NCI-H1417 treated with DMSO at 0.1 percent for 48 hours (cell line): Measurements from ENCODE around the gene KDM4B.

ENCODE experiments used
- DNase-seq: peaks from one replicate; lab custom pipeline; 2025; lab: John Stamatoyannopoulos, UW

The KDM4B gene

DNA sequence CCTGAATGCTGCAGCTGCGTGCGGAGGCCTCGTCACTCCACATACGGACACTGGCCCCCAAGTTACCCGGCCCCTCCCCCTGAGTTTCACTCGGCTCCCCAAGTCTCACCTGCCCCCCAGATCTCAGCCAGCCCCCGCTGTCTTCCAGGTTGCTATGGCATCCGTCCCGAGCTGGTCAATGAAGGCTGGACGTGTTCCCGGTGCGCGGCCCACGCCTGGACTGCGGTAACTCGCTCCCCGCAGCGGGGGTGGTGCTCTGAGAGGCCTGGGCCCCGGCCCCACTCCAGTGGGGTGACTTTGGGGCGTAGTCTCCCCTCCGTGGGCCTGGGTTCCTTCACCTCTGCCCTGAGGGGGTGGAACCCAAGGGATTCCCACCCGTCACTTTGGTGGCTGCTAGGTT is 168.2 kb downstream of the KDM4B start:
- no peak for DNase-seq

DNA sequence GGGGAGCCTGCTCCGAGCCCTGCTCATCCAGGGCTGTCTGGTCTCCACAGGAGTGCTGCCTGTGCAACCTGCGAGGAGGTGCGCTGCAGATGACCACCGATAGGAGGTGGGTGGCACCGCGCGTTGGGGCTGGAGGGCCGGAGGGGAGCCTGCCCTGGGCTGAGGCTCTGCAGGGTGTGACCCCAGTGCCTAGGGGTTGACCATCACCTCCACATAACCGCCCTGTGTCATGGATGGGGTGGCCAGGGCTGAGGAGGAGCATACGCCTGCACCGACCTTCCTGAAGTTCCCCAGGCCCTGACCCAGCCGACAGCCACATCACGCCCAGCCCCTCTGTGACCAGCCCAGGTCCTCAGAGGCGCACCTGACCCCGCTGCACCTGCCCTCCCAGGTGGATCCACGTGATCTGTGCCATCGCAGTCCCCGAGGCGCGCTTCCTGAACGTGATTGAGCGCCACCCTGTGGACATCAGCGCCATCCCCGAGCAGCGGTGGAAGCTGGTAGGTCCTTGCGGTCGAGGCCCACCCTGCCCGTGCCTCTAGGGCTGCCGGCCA is 168.7 kb downstream of the KDM4B start:
- no peak for DNase-seq

DNA sequence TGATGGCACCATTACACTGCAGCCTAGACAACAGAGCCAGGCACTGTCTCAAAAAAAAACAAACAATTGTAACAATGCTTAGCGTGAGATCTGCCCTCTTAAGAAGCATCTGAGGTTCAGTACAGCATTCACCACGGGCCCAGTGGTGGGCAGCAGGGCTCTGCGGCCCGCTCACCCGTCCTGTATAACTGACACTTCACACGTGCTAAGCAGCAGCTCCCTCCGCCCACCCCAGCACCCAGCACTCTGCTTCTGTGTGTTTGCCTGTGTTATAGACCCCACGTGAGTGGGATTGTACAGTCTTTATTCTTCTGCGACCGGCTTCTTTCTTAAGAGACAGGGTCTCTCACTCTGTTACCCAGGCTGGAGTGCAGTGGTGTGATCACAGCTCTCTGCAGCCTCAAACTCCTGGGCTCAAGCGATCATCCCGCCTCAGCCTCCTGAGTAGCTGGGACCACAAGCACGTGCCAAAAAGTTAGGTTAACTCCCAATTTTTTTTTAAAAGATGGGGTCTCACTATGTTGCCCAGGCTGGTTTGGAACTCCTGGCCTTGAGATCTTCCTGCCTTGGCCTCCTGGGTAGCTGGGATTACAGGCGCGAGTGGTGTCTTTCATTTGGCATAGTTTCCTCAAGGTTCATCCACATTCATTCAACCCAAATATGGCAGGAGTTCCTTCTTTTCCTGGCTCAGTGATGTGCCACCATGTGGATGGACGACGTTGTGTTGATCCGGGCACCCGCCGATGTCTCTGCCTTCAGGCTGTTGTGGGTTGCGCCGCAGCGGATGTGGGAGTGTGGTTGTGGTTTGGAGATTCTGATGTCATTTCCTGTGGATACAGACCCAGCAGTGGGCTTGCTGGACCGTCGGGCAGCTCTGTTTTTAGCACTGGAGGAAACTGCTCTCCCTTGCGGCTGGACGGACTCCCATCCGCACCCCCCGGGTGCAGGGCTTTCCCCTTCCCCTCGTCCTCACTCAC is 170.0 kb downstream of the KDM4B start:
- DNase-seq = no peak

DNA sequence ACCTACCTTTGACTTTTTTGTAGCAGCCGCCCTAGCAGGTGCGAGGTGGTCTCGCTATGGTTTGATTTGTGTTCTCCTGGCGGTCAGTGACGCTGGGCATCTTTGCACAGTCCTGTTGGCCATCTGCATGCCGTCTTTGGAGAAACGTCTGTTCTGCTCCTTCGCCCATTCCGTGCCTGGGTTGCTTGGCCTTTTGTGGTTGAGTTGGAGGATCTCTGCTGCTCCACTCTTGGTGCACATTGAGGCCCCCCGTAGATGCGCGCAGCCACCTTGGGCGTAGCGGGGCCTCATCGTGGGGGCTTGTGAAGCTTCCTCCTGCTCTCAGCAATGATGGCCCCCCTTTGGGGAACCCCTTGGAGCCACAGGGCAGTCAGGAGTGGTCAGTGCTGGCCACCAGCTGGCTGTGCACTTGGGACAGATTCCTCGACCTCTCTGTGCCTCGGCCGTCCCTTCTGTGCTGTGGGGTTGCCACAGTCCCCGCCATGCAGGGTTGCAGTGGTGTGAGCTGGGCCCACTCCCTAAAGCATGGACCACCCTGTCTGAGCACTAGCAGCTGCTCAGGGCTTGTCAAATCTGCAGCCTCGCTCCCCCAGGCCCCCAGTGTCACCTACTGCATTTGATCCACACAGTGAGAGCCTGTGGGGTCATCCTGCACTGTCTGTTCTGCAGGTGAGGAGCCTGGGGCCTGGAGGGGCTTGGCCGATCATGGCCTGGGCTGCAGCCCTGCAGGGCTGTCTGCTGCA is 170.8 kb downstream of the KDM4B start:
- DNase-seq = no peak

DNA sequence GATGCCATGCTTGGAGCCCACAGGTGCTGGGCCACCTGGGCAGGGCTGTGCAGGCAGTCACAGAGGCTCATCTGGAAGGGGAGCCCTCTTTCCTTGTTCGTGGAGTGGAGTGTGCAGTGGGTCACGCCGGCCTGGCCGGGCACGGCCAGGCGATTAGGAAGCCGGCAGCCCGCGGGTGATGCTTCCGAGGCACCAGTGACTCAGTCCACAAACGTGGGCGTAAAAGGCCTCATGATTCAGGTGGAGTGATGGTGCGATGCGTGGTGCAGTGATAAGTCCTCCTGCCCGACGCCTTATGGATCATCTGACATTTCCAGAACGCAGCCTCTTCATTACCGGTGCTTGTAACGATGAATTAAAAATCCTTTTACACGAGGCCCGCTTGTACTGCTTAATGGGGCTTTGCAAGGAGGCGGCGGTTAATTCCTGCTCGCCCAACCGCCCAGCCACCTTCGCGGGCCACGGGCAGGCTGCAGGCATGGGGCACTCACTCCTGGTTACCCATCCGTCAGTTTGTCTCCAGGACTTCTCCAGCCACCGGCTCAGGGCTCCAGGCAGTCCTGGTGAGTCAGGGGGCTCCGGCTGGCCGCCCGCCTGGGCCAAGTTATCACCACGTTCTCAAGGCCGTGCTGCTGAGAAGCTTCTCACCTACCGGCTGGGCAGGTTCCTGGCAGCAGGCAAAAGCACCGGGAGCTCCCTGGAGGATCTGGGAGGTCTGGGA is 172.4 kb downstream of the KDM4B start:
- DNase-seq = no peak

DNA sequence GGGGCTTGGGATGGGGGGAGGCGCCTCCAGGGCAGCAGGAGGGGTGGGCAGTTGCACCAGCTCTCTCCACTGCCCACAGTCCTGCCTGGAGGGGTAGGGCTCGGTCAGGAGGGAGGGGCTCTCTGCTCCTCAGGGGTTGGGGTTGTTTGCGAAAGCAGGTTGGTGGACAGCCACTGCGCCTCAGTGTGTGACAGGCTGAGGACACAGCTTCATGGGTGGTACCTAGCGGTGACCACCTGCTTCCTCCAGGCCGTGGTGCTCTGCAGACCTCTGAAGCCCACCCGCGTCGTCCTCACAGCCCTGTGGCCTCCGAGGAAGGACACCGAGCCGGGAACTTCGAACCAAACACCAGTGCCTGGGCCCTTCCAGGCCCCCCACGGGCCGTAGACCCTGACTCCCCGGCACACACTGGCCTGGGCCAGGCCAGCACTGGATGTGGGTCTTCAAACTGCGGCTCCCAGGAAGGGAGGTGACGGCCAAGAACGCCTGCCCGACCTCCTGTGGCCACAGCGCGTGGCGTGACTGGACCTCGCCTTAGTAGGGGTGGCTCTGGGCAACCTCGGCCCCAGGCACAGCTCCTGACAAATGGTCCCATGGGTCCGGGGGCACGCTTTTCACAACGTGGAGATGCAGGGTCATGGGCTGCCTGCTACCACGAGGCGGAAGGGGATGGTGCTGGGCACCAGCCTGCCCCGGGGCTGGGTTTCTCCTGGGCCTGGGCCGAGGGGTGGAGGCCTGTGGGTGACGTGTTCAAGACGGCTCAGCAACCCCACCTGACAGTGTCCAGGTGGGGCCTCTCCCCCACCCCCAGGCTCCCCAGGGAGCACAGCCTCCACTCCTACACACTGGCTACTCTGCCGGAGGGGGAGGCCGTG is 173.2 kb downstream of the KDM4B start:
- DNase-seq = no peak

DNA sequence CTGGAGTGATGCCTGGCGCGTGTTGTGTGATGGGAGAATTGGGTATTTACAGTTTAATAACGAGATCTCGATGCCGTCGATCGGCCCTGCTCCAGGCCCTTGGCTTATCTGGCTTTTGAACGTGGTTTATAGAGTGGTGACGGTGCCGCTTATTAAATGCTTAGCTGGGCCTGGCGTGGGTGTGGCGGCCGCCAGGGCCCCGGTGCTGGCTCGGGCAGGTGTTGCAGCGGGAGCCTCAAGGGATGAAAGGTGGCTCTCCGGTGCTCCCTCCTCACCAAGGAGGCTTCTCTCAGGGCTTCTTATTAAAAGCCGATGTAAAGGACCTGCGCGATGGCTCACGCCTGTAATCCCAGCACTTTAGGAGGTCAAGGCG is 173.8 kb downstream of the KDM4B start:
- DNase-seq = no peak

DNA sequence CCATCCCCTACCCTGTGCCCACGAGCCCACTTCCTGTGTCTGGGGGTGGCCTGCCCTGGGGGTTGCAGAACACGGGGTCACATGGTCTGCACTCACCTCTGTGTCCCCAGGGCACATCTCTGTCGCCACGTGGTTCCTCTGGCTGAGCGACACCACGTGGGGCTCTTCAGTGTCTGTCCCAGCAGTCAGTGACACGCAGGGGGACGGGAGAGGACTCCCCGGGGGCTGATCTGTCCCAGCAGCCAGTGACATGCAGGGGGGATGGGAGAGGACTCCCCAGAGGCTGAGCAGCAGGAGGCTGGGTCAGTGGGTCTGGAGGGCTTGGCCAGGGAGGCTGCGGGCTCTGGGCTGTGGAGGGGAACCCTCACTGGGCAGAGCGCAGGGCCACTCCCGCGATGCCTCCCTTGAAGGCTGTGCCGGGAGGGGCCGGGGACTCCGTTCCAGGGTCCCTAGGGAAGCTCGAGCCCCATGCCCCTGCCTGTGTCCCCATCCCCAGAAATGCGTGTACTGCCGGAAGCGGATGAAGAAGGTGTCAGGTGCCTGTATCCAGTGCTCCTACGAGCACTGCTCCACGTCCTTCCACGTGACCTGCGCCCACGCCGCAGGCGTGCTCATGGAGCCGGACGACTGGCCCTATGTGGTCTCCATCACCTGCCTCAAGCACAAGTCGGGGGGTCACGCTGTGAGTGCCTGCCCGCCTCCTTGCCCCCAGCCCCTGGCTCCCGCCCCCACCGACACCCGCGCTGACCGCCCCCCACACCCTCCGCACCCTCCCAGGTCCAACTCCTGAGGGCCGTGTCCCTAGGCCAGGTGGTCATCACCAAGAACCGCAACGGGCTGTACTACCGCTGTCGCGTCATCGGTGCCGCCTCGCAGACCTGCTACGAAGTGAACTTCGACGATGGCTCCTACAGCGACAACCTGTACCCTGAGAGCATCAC is 174.8 kb downstream of the KDM4B start:
- no peak for DNase-seq

DNA sequence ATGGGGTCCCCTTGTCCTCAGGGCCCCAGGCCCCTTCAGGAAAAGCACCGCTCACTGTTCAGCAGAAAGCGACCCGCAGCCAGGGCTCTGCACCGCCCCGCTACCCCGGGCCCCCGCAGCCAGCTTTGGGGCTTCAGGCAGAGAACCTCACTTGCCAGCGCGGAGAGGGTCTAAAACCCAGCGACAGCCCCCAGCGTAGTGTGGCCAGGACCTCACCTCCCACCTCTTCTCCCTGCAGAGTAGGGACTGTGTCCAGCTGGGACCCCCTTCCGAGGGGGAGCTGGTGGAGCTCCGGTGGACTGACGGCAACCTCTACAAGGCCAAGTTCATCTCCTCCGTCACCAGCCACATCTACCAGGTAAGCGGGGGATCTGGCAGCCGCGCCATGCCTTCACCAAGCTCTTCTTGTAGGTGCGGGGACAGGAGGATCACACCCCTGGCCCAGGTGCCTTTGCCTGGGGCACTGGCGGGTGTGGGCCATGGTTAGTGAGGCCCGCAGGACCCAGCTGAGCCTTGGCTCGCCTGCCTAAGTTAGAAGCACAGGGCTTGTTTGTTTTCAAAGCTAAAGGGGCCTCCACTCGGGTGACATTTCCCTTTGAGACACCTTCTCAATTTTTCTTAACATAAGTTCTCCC is 175.7 kb downstream of the KDM4B start:
- DNase-seq = no peak

DNA sequence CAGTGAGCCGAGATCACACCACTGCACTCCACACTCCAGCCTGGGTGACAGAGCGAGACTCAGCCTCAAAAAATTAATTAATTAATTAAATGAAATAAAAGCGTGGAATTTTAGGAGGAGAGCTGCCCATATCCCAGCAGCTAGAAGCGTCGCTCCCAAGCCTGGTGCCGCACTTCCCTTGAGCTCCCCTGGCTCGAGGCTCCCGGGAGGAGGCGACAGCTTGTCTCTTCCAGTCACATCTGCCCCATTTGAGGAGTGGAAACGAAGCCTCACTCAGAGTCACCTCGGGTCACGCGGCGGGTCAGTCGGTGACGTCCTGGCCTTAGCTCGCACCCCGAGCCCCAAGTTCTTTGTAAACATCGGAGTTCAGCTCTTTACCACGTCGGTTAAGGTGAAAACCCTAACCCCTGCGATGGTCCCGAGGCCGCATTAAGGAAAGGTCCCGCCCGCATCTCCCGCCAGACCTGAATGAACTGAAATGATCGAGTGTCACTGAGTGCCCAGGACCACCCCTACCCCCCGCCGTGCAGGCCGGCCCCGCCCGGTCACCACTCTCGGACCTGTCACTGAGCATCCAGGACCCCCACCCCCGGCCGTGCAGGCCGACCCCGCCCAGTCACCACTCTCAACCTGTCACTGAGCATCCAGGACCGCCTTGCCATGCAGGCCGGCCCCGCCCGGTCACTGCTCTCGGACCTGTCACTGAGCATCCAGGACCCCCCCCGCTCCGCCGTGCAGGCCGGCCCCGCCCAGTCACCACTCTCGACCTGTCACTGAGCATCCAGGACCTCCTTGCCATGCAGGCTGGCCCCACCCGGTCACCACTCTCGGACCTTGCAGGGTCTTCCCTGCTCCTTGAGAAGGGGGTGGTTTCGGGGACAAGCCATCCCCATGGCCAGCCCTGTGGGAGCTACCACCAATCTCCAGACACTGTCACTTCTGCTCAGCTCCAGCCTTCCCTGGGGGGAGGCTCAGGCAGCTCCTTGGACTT is 176.9 kb downstream of the KDM4B start:
- DNase-seq = no peak

DNA sequence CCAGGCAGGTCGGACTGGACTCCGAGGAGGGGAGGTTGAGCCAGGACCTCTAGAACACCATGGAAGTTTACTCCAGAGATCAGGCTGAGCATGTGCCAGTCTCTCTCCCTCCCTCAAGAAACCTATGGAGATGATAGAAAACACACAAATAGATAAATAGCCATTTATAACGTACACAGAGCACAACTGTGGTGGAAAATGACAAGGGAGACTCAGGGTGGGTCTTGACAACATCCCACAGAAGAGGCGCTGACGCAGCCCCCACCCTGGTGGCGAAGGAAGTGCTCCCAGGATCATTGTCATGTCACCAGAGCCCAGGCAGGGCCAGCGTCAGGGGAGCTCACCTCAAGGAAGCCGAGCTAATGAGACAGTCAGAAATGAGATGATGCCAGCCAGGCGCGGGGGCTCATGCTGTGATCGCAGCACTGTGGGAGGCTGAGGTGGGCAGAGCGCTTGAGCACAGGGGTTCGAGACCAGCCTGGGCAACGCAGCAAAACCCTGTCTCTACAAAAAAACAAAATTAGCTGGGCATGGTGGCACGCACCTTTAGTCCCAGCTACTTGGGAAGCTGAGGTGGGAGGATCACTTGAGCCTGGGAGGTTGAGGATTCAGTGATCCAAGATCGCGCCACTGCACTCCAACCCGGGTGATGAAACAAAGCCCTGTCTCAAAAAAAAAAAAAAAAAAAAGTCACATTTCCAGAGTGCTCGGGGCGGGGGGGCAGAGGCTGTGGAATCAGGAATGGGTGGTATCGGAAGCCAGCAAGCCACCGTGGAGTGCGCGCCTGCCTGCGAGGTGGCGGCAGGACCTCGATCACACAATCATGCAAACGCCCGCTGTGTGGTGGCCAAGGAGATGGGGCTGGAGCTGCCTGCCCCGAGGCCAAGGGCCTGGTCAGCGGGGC is 178.4 kb downstream of the KDM4B start:
- DNase-seq = no peak

DNA sequence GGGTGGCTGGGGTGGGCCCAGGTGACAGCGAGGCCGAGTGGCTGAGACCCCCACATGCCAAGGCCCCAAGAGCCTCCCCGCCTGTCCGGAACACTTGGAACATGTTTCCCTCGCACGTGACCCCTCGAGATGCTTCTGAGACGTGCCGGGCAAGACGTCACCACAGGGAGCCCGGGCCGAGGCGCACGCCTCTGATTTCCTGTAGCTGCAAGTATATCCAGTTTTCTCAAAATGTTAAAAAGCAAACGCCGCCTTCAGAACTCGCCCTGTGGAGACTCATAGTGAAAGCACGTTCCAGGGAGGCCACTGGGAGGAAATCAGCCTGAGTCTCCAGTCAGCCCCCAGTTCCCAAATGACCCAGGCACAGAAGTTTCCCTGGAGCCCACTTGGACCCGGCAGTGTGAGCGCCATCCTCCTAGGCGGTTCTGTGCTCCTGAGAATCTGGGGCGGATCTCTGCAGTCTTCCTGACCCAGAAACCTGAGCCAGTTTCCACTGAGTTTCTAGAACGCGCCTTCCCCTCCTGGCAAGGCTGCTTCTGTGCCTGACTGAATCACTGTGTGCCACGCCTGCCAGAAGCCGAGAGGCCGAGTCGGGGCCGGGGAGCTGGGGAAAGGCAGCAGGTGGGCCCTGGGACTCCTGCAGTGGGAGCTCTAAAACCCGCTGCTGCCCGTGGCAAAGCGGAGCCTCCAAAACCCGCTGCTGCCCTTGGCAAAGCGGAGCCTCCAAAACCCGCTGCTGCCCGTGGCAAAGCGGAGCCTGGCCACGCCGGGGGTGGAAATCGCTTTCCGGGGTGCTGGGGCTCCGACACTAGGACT is 179.3 kb downstream of the KDM4B start:
- DNase-seq = no peak

DNA sequence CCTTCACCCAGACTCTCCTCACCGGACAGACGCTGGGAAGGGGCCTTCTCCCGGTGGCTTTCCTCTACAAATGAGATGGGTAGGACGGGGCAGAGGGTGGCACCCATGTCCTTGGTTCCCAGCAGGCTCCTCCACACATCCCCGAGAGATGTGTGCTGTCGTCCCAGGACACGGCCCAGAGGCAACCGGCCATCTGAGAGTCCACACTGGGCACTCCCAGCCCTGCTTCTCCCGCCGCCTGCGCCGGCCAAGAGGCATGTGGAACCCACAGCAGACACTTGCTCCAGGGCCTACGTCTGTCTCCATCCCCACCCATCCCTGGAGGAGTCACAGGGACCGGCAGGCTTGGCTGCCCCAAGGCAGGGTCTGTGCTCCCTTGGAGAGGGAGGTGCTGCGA is 179.9 kb downstream of the KDM4B start:
- no peak for DNase-seq

DNA sequence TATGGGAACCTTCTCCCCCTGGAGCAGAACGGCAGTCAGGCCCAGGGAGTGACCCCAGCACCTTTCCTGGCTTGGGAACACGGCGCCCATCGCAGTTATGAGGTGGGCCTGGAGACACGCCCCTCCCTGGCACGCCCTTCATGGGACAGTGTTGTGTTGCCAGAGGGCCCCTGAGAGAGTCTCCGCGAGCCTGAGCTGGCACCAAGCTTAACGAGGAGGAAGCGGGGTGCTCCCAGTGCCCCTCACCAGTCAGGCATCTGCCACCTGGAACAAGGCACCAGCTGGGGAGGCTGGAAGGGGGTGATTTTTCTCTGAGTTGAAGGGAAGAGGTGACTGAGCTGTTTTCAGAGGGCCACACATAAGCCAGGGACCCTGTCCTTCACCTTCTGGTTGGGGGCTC is 180.6 kb downstream of the KDM4B start:
- no peak for DNase-seq

DNA sequence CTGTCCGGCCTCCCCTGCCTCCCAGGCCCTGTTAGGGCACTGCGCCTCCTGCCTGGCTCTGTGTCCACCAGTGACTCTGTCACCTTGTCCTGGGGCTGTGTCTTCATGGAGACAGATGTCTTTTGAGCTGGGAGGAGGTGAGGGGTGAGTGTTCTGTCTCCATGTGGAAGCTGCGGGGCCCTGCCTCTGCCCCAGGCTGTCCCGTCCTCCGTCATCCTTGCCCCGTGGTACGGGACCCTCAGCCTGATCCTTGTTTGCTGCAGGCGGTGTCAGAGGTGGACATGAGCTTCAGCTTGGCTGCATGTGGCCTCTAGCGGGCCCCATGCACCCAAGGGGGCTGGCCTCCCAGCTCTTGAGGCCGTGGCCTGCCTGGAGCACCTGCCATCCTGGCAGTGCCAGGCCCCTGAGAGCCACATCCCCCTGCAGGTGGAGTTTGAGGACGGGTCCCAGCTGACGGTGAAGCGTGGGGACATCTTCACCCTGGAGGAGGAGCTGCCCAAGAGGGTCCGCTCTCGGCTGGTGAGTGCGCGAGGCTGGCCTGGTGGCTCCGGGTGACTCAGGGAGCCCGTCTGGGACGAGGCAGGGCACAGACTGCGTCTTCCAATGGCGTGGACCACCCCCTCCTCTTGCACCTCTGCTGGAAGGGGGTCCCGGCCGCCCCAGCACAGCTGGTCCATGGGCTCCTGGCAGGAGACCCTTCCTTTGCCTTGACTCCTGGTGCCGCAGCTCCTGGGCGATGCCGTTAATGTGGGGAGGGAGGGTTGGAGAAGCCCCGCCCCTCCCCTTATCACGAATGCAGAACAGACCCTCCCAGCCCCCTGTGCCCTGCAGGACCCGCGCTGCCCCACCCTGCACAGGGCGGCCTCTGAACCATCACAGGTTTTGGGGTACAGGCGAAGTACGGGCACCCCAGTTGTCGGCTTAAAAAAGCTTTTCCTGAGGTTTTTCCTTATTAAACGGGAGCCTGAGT is 181.3 kb downstream of the KDM4B start:
- no peak for DNase-seq
